RWPE2 (cell line): ENCODE measurements around the gene KRT37.

ENCODE experiments used
- ATAC-seq: fragments of 200-7000 bp; cut with Tn5 transposase; 3 replicates; pipeline ENCODE4 v1.9.1; 2021; ENCODE audit warnings: low read depth
- DNase-seq: peaks from one replicate; pipeline ENCODE4 v3.0.0-alpha.2; 2020; ENCODE audit warnings: low spot score
- H3K27ac ChIP-seq: fragments of 450-650 bp; 2 replicates; pipeline ENCODE4 v1.5.1; 2017; ENCODE audit warnings: mild to moderate bottlenecking; ENCODE audit not compliant: poor library complexity, severe bottlenecking
- H3K27me3 ChIP-seq: fragments of 250-450 bp; sonication (Bioruptor Pico); 2 replicates; pipeline ENCODE4 v1.5.1; 2021; ENCODE audit warnings: mild to moderate bottlenecking, moderate library complexity; ENCODE audit not compliant: insufficient read depth, poor library complexity, severe bottlenecking
- H3K36me3 ChIP-seq: fragments of 250-450 bp; sonication (Bioruptor Pico); 2 replicates; pipeline ENCODE4 v1.5.1; 2020; ENCODE audit warnings: low read depth, mild to moderate bottlenecking, moderate library complexity
- H3K4me1 ChIP-seq: fragments of 250-450 bp; sonication (Bioruptor Pico); 2 replicates; pipeline ENCODE4 v1.5.1; 2021; ENCODE audit warnings: mild to moderate bottlenecking, moderate library complexity; ENCODE audit not compliant: insufficient read depth, poor library complexity, severe bottlenecking
- H3K4me3 ChIP-seq: fragments of 250-450 bp; sonication (Bioruptor Pico); 2 replicates; pipeline ENCODE4 v1.5.1; 2021; ENCODE audit warnings: mild to moderate bottlenecking, moderate library complexity; ENCODE audit not compliant: severe bottlenecking
- H3K9me3 ChIP-seq: fragments of 250-450 bp; sonication (Bioruptor Pico); 2 replicates; pipeline ENCODE4 v1.5.1; 2021; ENCODE audit warnings: mild to moderate bottlenecking, moderate library complexity; ENCODE audit not compliant: severe bottlenecking
- TF ChIP-seq, protein P1 (sequence below): fragments of 450-650 bp; IDR thresholded peaks from one replicate; pipeline ENCODE4 v1.5.1; 2017; ENCODE audit warnings: mild to moderate bottlenecking, moderate library complexity; ENCODE audit not compliant: poor library complexity, severe bottlenecking

KRT37 gene

GRCh38 chr17:41464173-41464572 is 39.8 kb upstream of the KRT37 start:
- DNase-seq (no peak), ATAC-seq (no peak)
- Histone ChIP-seq H3K27me3 (no peaks in the 10 kb centered on the region), H3K9me3 (no peaks in the 10 kb centered on the region), H3K4me1 (peaks cover 10% of the 10 kb centered on the region), H3K4me3 (no peak overlapping the region), H3K36me3 (no peaks in the 10 kb centered on the region), H3K27ac (no peak overlapping the region)
- TF ChIP-seq, protein P1, sequence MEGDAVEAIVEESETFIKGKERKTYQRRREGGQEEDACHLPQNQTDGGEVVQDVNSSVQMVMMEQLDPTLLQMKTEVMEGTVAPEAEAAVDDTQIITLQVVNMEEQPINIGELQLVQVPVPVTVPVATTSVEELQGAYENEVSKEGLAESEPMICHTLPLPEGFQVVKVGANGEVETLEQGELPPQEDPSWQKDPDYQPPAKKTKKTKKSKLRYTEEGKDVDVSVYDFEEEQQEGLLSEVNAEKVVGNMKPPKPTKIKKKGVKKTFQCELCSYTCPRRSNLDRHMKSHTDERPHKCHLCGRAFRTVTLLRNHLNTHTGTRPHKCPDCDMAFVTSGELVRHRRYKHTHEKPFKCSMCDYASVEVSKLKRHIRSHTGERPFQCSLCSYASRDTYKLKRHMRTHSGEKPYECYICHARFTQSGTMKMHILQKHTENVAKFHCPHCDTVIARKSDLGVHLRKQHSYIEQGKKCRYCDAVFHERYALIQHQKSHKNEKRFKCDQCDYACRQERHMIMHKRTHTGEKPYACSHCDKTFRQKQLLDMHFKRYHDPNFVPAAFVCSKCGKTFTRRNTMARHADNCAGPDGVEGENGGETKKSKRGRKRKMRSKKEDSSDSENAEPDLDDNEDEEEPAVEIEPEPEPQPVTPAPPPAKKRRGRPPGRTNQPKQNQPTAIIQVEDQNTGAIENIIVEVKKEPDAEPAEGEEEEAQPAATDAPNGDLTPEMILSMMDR: no peak

DNA sequence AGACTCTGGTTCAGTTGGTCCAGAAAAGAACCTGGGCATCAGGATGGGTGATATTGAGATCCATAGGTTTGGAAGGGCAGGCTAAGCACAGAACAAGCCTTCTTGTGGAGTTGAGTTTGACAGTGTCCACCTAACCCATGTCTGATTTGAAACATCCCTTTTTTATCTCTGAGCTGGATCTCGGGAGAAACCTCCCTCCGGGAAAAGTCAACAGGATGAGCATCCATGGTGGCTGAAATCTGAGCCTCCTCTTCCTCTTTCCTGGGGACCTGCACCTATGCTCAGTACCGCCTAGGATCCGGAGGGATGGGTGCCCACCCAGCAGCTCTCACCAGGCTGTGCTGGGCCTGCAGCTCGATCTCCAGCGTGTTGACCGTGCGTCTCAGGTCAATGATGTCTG is 39.4 kb upstream of the KRT37 start:
- TF ChIP-seq, protein P1: no peak
- Histone ChIP-seq H3K4me3 (no peak overlapping the region), H3K4me1 (peaks cover 10% of the 10 kb centered on the region), H3K36me3 (no peaks in the 10 kb centered on the region), H3K27me3 (no peaks in the 10 kb centered on the region), H3K9me3 (no peaks in the 10 kb centered on the region), H3K27ac (no peak overlapping the region)
- DNase-seq: no peak
- no peak for ATAC-seq

- no peak overlapping the region for H3K27ac ChIP-seq
- TF ChIP-seq, protein P1: no peak
- ATAC-seq (no peak), DNase-seq (no peak)
- peaks cover 10% of the 10 kb centered on the region for H3K4me1 ChIP-seq
- no peaks in the 10 kb centered on the region for H3K27me3 ChIP-seq
- H3K36me3 ChIP-seq: no peaks in the 10 kb centered on the region
- no peaks in the 10 kb centered on the region for H3K9me3 ChIP-seq
- no peak overlapping the region for H3K4me3 ChIP-seq
Observed at GRCh38 chr17:41462705-41463104, 38.3 kb upstream of the KRT37 start.

DNA sequence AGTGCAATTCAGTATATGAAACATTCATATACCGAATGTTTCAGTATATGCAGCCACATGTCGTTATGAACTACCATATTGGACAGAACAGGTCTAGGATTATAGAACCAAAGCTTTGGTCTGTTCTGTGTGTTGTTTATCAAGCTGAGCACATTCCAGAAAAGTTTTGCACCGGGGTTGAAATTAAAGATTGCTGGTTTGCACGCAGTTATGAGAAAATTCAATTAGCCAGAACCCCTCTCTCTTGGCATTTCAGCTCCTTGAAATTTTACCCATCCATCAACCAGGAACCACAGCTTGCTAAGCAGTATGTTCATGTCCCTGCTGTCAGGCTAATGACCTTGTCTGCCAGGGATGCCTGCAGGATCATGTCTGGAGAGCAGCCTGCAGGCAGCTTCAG is 33.3 kb upstream of the KRT37 start:
- Histone ChIP-seq H3K9me3 (no peaks in the 10 kb centered on the region), H3K27me3 (no peaks in the 10 kb centered on the region), H3K4me3 (no peak overlapping the region), H3K36me3 (no peaks in the 10 kb centered on the region), H3K4me1 (no peaks in the 10 kb centered on the region), H3K27ac (no peak overlapping the region)
- TF ChIP-seq, protein P1: no peak
- DNase-seq (no peak), ATAC-seq (no peak)

DNA sequence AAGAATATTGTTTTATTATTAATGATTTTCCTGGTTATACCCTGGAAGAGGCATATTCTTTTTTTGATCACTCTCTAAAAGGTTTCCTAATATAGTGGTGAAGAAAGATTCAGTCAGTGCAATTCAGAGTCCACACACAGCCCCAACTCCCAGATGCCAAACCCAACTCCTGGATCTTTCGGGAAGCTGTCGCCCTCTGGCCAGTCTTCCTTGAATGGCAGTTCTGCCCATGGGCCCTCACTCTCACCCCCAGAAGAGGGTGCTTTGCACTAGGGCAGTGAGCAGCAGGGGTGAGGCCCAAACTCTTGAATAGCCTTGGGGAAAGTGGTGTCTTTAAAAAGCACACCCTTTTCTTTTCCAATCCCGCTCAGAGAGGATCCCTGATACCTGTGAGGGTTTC is 31.8 kb upstream of the KRT37 start:
- TF ChIP-seq, protein P1: no peak
- Histone ChIP-seq H3K27ac (no peak overlapping the region), H3K9me3 (no peaks in the 10 kb centered on the region), H3K27me3 (no peaks in the 10 kb centered on the region), H3K4me3 (no peak overlapping the region), H3K36me3 (no peaks in the 10 kb centered on the region), H3K4me1 (no peaks in the 10 kb centered on the region)
- ATAC-seq (no peak), DNase-seq (no peak)
